Putamen (tissue), 1 donor: ENCODE measurements around the gene TNFRSF14.

Experiments used
- DNase-seq: peaks from one replicate; pipeline ENCODE4 v3.0.0-alpha.2; 2016; ENCODE audit warnings: low spot score

Gene TNFRSF14

GRCh38 chr1:2602866-2603520 is 46.8 kb downstream of the TNFRSF14 start:
- no peak for DNase-seq

DNA sequence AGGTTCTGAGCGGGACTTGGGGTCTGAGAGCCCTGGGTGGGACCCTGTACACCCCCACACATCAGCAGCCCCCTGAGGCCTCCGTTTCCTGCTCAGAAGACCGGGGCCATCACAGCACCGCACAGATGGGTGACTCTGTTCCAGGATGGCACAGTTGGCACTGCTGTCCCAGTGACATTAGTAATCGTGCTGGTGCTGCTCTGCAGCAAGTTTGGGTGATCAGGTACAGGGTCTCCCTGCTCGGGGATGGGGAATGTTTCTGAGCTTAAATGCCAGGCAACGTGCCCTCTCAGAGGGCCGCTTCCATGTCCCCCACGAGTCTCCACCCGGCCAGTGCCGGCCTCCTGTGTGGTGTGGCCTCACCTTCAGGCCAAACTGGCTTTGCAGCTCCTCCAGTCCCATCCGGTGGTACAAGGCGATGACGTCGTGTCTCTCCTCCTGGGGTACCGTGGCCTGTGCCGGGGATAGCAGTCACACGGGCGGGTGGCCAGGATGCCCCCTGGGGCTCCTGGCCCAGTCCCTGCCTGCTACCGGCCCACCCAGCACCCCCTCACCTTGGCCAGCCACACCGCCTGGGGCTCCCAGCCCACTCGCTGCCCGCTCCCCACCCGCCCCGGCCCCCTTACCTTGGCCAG is 47.5 kb downstream of the TNFRSF14 start:
- no peak for DNase-seq

DNA sequence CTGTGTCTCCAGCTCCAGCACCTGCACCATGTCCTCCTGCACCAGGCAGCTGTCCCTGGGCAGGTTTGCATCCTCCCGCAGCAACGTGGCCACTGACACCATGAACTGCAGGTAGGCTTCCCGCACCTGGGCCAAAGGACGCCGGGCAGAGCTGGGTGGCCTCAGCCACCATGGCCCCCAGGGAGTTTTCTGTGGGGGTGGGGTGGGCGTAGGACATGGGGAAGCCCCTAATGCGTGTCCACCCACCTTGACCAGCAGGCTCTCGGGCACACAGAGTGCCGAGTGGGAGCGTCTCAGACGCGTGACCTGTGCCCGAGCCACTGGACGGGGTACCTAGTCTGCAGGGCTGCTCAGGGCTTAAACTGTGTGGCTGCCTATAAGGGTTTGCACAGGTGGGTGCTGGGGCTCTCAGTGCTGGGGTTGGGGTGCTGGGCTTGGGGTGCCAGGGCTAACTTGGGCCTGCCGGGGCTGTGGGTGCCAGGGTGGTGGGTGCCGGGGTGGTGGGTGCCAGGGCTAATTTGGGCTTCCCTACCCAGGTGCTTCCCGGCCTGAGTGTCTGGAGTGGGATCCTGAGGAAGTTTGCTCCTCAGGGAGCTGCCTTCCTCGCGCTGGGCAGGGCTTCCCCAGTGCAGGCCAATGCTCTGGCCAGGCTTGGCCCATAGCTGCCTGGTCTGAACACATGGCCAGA is 48.1 kb downstream of the TNFRSF14 start:
- no peak for DNase-seq

DNA sequence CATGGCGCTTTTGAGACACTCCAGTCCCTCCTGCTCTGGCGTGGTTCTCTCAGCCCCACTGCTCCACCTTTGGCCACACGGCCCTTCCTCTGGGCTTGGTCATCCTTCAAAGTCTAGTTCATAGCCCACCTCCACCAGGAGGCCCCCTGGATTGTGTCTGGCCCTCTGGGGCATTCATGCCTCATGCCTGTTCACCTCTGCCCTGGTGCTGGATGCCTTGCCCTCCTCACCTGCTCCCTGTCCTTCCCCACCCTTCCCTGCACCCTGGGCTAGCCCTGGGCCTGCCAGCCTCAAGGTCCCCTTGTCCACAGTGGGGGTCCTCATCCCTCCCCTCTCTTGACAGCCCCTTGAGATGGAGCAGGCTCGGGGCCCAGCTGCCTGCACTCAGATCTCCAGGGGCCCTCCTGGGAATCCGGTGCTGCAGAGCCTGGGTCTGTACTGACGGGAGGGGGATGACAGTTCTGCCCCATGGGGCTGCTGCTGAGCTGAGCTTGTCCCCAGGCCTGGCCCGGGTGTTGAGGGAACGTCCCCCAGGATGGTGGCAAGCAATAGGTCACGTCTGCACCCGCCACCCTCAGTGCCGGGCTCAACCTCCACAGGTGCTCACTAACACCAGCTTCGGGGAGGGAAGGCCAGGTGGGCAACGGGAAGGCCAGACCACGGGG is 48.8 kb downstream of the TNFRSF14 start:
- no peak for DNase-seq

GRCh38 chr1:2605509-2606395 is 49.6 kb downstream of the TNFRSF14 start:
- DNase-seq, result no peak

DNA sequence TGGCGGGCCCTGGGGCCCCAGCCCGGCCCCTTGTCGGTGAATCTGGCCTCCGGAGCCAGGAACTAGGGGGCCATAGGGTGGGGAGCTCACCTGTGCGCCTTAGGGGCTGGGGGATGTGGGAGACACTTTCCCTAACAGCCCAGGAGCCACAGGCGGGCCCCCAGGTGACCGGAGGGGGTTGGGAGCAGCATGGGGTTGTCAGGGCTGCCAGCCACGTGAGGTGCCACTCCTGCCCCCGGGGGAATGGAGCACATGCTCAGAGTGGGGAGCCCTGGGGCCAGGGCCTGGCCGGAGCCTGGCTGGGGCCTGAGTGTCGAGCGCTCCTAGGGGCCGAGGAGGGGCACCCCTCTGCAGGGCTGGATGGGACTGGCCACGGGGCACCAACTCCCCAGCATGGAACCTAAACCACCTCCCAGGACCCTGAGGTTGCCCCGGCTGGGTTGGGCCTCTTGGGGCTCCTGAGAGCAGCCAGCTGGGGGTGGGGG is 50.3 kb downstream of the TNFRSF14 start:
- no peak for DNase-seq

DNA sequence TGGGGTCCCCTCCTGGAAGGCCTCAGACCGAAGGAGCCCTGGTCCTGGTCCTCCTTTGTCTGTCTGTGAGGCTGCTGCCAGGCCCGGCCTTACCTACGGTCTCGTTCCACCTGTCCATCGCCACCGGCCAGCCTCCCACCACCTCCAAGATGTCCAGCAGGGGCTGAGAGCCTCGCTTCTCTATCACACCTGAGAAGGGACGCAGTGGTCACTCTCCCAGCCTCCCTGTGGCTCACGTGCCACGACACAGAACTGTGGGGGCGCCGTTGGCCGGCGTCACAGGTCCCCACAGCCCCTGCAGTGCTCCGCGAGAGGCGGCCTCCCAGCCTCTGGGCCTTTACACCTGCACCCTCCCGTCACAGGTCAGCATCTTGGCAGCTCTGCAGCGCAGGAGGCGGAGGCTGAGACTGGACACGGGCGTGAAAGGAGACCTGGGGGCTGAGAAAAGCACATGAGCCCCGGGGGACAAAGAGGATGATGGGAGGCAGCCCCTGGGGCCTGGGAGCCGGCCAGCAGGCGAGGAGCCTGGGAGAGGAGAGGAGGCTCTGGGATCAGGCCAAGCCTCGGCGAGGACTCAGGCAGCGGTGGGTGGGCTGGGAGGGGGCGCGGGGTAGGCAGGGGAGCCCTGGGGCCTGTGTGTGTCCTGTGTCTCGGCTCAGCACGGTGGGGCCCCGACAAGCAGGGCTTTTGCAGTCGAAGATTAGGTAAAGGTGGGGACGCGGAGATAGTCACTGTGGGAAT is 50.9 kb downstream of the TNFRSF14 start:
- DNase-seq, result no peak

- no peak for DNase-seq
These were observed 51.5 kb downstream of the TNFRSF14 start for GRCh38 chr1:2607641-2608091.

GRCh38 chr1:2609319-2610035 is 53.3 kb downstream of the TNFRSF14 start:
- no peak for DNase-seq

DNA sequence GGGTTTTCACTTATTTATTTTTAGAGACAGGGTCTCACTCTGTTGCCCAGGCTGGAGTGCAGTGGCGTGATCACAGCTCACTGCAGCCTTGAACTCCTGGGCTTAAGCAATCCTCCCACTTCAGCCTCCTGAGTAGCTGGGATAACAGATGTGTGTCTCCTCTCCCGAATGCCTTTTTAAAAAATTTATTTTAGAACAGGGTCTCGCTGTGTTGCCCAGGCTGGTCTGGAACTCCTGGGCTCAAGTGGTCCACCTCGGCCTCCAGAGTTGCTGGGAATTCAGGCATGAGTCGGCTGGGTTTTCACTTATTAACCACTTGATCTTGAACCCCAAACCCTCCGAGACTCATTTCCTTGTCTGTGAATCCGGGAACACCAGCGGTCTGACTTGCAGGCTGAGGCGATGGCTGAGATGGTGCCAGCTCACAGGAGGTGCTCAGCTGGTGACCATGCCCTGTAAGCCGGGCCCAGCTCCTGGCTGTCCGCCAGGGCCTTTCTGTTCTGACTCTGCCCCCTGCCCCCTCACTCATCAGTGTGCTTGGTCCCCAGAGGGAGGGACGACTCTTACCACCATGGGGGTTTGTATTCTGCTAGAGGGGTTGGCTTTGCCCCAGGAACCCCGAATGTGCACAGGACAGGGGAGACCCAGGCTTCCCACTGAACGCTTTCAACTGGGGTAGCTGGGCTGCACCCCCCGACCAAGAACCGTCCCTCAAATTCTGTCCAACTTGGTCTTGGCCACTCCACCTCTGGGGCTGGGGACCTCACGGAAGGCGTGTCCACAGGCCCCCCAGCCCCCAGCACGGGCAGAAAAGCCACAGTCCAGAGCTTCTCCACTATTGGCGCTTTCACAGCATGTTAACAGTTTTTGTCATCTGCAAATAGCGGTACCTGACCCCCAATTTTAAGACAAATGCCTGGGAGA is 54.1 kb downstream of the TNFRSF14 start:
- no peak for DNase-seq

- no peak for DNase-seq
These were observed 54.9 kb downstream of the TNFRSF14 start for GRCh38 chr1:2611031-2611501.

DNA sequence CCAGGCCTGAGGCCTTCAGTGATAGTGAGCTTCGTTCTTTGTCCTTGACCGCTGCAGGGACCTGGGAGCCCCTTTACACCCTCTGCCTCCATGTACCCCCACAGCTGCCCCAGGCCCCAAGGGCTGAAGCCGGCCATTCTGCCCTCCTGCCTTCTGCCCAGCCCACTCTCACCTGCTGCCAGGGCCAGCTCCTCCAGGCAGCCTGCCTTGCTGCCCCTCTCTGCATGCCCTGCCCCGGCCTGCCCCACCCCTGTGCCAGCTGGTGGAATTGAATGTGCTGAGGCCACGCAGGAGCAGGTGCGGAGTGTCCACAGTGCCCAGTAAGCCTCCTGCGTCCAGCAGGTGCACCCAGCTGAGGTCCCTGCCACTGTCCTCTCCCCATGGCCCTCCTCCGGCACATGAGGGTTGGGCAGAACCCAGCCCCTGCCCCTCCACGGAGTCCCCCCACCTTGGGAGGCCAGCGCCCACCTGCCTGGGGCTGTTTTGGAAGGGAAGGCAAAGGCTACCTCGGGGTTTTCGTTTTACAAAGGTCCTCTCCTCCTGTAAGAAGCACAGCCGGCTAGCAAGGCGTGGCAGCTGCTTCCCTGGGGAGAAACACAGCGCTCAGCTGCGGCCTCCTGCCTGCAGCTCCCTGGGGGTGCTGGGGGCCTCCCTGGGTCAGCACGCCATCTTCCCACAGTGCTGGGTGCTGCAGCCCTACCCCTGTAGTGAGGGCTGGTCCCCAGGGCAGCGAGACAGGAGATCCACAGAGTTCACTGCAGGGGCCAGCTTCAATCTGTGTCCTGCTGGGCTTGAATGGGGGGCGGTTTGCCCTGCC is 55.7 kb downstream of the TNFRSF14 start:
- DNase-seq, result no peak

DNA sequence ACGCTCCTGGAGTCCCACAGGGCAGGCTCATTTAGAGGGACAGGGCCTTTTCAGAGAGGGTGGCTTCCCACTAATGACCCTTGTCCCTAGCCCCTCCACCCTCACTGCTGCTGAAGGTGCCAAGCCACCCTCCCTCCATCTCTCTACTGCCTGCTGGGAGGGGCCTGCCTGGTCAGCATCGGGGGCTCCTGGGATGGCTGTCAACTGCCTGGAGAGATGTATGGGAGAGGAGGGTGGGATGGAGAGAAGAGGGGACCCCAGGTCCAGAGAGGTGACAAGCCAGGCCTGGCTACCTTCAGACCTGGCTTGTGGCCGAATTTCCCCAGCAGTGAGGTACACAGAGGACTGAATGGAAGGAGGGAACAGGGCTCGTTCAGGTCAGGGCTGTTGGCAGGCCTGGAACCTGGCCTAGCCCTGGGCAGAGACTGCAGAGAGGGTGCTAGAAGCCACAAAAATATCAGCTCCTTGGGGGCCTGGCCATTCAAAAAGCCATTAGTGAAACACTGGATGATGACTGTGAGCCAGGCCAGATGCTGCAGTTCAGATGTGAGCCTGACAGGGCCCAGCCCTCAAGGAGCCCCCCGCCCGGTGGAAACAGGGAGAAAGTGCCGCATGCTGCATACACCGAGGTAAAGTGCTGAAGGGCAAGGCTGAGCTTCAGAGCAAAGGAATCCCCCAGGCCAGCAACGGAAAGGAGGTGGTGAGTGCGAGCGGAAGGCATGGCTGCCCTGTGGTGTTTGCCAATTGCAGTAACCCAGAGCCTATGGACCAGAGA is 56.6 kb downstream of the TNFRSF14 start:
- DNase-seq, result no peak
